H9 (cell line): ENCODE results near the gene ROCK2. TPM values are rescaled to one million over a fixed set of nuclear protein-coding genes. Genes with fewer than 3 reads are reported as not detected.

Experiments used
- DNase-seq: peaks from one replicate; pipeline ENCODE4 v3.0.0-alpha.2; 2017
- H2AFZ ChIP-seq: one replicate; pipeline ENCODE4 v1.6.1; 2013; ENCODE audit warnings: mild to moderate bottlenecking, low read length, control low read depth, moderate library complexity
- H2AK5ac ChIP-seq: 2 replicates; pipeline ENCODE4 v1.6.1; 2013; ENCODE audit warnings: low read length, control low read depth, mixed read lengths; ENCODE audit not compliant: insufficient read length
- H2BK120ac ChIP-seq: one replicate; pipeline ENCODE4 v1.6.1; 2013; ENCODE audit warnings: low read depth, mild to moderate bottlenecking, low read length, control low read depth, inconsistent platforms; ENCODE audit not compliant: poor library complexity, severe bottlenecking
- H2BK12ac ChIP-seq: 2 replicates; pipeline ENCODE4 v1.6.1; 2013; ENCODE audit warnings: low read length, control low read depth, mixed read lengths, low read depth; ENCODE audit not compliant: insufficient read length
- H2BK15ac ChIP-seq: 2 replicates; pipeline ENCODE4 v1.6.1; 2013; ENCODE audit warnings: low read depth, low read length, control low read depth
- H2BK20ac ChIP-seq: one replicate; pipeline ENCODE4 v1.6.1; 2013; ENCODE audit warnings: low read depth, mild to moderate bottlenecking, low read length, control low read depth, inconsistent platforms; ENCODE audit not compliant: poor library complexity, severe bottlenecking
- H2BK5ac ChIP-seq: 2 replicates; pipeline ENCODE4 v1.6.1; 2013; ENCODE audit warnings: low read length, control low read depth, mixed read lengths; ENCODE audit not compliant: insufficient read length
- H3K14ac ChIP-seq: 2 replicates; pipeline ENCODE4 v1.6.1; 2013; ENCODE audit warnings: low read length, control low read depth; ENCODE audit not compliant: insufficient read depth
- H3K18ac ChIP-seq: 2 replicates; pipeline ENCODE4 v1.6.1; 2013; ENCODE audit warnings: low read depth, mild to moderate bottlenecking, mixed read lengths, low read length, control low read depth; ENCODE audit not compliant: insufficient read length
- H3K23ac ChIP-seq: 2 replicates; pipeline ENCODE4 v1.6.1; 2013; ENCODE audit warnings: low read length, control low read depth, mixed read lengths, low read depth; ENCODE audit not compliant: insufficient read length
- H3K23me2 ChIP-seq: 2 replicates; pipeline ENCODE4 v1.6.1; 2013; ENCODE audit warnings: low read depth, mild to moderate bottlenecking, mixed read lengths, low read length, control low read depth; ENCODE audit not compliant: insufficient read length, poor library complexity, severe bottlenecking
- H3K27ac ChIP-seq: 2 replicates; pipeline ENCODE4 v1.5.1; 2013; ENCODE audit warnings: low read length, control low read depth, mixed read lengths, low read depth; ENCODE audit not compliant: insufficient read length
- H3K27me3 ChIP-seq: 2 replicates; pipeline ENCODE4 v1.6.1; 2013; ENCODE audit warnings: low read length, control low read depth, inconsistent platforms; ENCODE audit not compliant: insufficient read depth
- H3K4ac ChIP-seq: 2 replicates; pipeline ENCODE4 v1.6.1; 2013; ENCODE audit warnings: low read depth, mild to moderate bottlenecking, control low read depth, inconsistent platforms, low read length, moderate library complexity
- H3K4me1 ChIP-seq: 2 replicates; pipeline ENCODE4 v1.6.1; 2013; ENCODE audit warnings: low read length, control low read depth, inconsistent platforms; ENCODE audit not compliant: insufficient read depth
- H3K4me2 ChIP-seq: 2 replicates; pipeline ENCODE4 v1.6.1; 2013; ENCODE audit warnings: low read length, control low read depth, mixed read lengths; ENCODE audit not compliant: insufficient read length, insufficient read depth
- H3K56ac ChIP-seq: 2 replicates; pipeline ENCODE4 v1.6.1; 2013; ENCODE audit warnings: low read depth, mild to moderate bottlenecking, mixed read lengths, low read length, control low read depth; ENCODE audit not compliant: insufficient read length
- H3K79me1 ChIP-seq: 2 replicates; pipeline ENCODE4 v1.6.1; 2013; ENCODE audit warnings: low read depth, mild to moderate bottlenecking, moderate library complexity, low read length, control low read depth, inconsistent platforms; ENCODE audit not compliant: insufficient read depth, poor library complexity, severe bottlenecking
- H3K79me2 ChIP-seq: 2 replicates; pipeline ENCODE4 v1.6.1; 2013; ENCODE audit warnings: low read length, control low read depth, inconsistent platforms; ENCODE audit not compliant: insufficient read depth
- H3K9ac ChIP-seq: 2 replicates; pipeline ENCODE4 v1.6.1; 2013; ENCODE audit warnings: low read length, control low read depth, mixed read lengths; ENCODE audit not compliant: insufficient read length; ENCODE audit errors: extremely low read depth
- H3K9me3 ChIP-seq: one replicate; pipeline ENCODE4 v1.6.1; 2013; ENCODE audit warnings: low read depth, low read length, inconsistent platforms; ENCODE audit not compliant: control insufficient read depth
- H3T11ph ChIP-seq: one replicate; pipeline ENCODE4 v1.6.1; 2013; ENCODE audit warnings: mild to moderate bottlenecking, low read length, control low read depth, inconsistent platforms
- H4K20me1 ChIP-seq: one replicate; pipeline ENCODE4 v1.6.1; 2013; ENCODE audit not compliant: control insufficient read depth, insufficient read length, insufficient read depth
- H4K5ac ChIP-seq: 2 replicates; pipeline ENCODE4 v1.6.1; 2013; ENCODE audit warnings: low read depth, mild to moderate bottlenecking, mixed read lengths, low read length, control low read depth; ENCODE audit not compliant: insufficient read length
- H4K8ac ChIP-seq: replicated peaks from 2 replicates; pipeline ENCODE4 v1.6.1; 2013; ENCODE audit warnings: low read length, control low read depth, mixed read lengths, low read depth; ENCODE audit not compliant: insufficient read length
- H4K91ac ChIP-seq: 2 replicates; pipeline ENCODE4 v1.6.1; 2013; ENCODE audit warnings: low read depth, mild to moderate bottlenecking, moderate library complexity, mixed read lengths, low read length, control low read depth; ENCODE audit not compliant: insufficient read length
- H3K27ac Mint-ChIP-seq, 3 experiments: 2 replicates in 2 of 3; 3 replicates in 1 of 3; pipeline ENCODE4 v1.8.0; 2020 to 2021; ENCODE audit warnings: mixed read lengths in 3 of 3, mild to moderate bottlenecking in 1 of 3, moderate library complexity in 1 of 3
- H3K27me3 Mint-ChIP-seq: 2 replicates; pipeline ENCODE4 v1.8.0; 2021; ENCODE audit warnings: low read depth, mild to moderate bottlenecking, moderate library complexity, mixed read lengths
- H3K36me3 Mint-ChIP-seq, 3 experiments: 2 replicates in 2 of 3; 3 replicates in 1 of 3; pipeline ENCODE4 v1.8.0; 2020 to 2021; ENCODE audit warnings: low read depth in 3 of 3, mixed read lengths in 3 of 3; ENCODE audit not compliant: insufficient read depth in 1 of 3
- H3K4me1 Mint-ChIP-seq, 2 experiments: 2 replicates each; pipeline ENCODE4 v1.8.0; 2020; ENCODE audit warnings: mixed read lengths in 2 of 2
- H3K4me3 Mint-ChIP-seq, 2 experiments: 2 replicates in 1 of 2; 3 replicates in 1 of 2; pipeline ENCODE4 v1.8.0; 2020 to 2021; ENCODE audit warnings: mild to moderate bottlenecking in 2 of 2, mixed read lengths in 2 of 2, moderate library complexity in 1 of 2
- H3K9me3 Mint-ChIP-seq, 2 experiments: 2 replicates in 1 of 2; 3 replicates in 1 of 2; pipeline ENCODE4 v1.8.0; 2020; ENCODE audit warnings: mild to moderate bottlenecking in 2 of 2, mixed read lengths in 2 of 2, moderate library complexity in 1 of 2
- CTCF ChIP-seq: fragments of 200-600 bp; sonication (generic); conservative IDR thresholded peaks from 3 replicates; pipeline ENCODE4 v1.8.0; 2021; ENCODE audit warnings: antibody characterized with exemption, mild to moderate bottlenecking
- WGBS: extraction: QIAGEN DNeasy Blood & Tissue Kit; methylation state at CpG from one replicate; pipeline ENCODE4 v1.1.7; 2013; ENCODE audit warnings: missing lambda C conversion rate, low lambda C conversion rate, mixed read lengths; ENCODE audit not compliant: insufficient read length; ENCODE audit errors: extremely low coverage; 5-methylcytosine and 5-hydroxymethylcytosine counted together
- total RNA-seq: library from RNA; stranded (reverse); gene quantifications from 2 replicates; pipeline ENCODE4 v1.2.1, GENCODE V29; 2021

Gene ROCK2
- total RNA-seq, 1 experiment from 2014 or later = 33.2 TPM

GRCh38 chr2:11257078-11257477 lies 87.4 kb downstream of the ROCK2 start:
- no peaks in the 10 kb centered on the region for H3K27me3 ChIP-seq
- no peak overlapping the region for H2AFZ ChIP-seq
- H3K9me3 ChIP-seq = no peaks in the 10 kb centered on the region
- H4K5ac ChIP-seq = no peak overlapping the region
- H3K27ac Mint-ChIP-seq = 0 out of 7 replicates have a peak overlapping the region, but pooled peaks have one; percentile 26 to 63 (median 28)
- no peak overlapping the region for H3T11ph ChIP-seq
- no peak overlapping the region for H3K27ac ChIP-seq
- H3K23me2 ChIP-seq = no peaks in the 10 kb centered on the region
- no peaks in the 10 kb centered on the region; the same call in 1 of the 2 replicates for H3K4me1 ChIP-seq
- peaks cover 0 to 4% of the 10 kb centered on the region in 2 experiments; a peak in 1 of 5 replicates for H3K9me3 Mint-ChIP-seq
- H3K56ac ChIP-seq = no peak overlapping the region
- H2AK5ac ChIP-seq = no peak overlapping the region
- no peaks in the 10 kb centered on the region for H4K20me1 ChIP-seq
- H3K18ac ChIP-seq = no peak overlapping the region
- H2BK20ac ChIP-seq = no peak overlapping the region
- H3K23ac ChIP-seq = no peak overlapping the region
- H3K36me3 Mint-ChIP-seq = peaks cover 2 to 9% (median 4%) of the 10 kb centered on the region in 3 experiments; a peak in 6 of 7 replicates
- H3K4me1 Mint-ChIP-seq = peaks cover 6 to 9% of the 10 kb centered on the region in 2 experiments
- peak; percentile 51 for DNase-seq
- H2BK5ac ChIP-seq = no peak overlapping the region
- H3K14ac ChIP-seq = no peak overlapping the region; the same call in 1 of the 2 replicates
- H2BK120ac ChIP-seq = no peak overlapping the region
- no peak overlapping the region for H3K4me2 ChIP-seq
- no peaks in the 10 kb centered on the region for H3K79me2 ChIP-seq
- H2BK12ac ChIP-seq = no peak overlapping the region
- no peak for TF ChIP-seq CTCF
- no peaks in the 10 kb centered on the region for H3K79me1 ChIP-seq
- H3K4me3 Mint-ChIP-seq = no peak overlapping the region
- no CpG with 5 or more reads among the region's 16 CpGs for WGBS
- no peak overlapping the region for H4K91ac ChIP-seq
- no peak overlapping the region for H2BK15ac ChIP-seq
- H3K27me3 Mint-ChIP-seq = no peaks in the 10 kb centered on the region
- H3K9ac ChIP-seq = no peak overlapping the region
- H4K8ac ChIP-seq = no peak overlapping the region
- H3K4ac ChIP-seq = no peak overlapping the region
